ENCODE data around the gene KTI12. TPM values are rescaled to one million over a fixed set of nuclear protein-coding genes. Genes with fewer than 3 reads are reported as not detected.
"Not testable (repeated sequence)": the region's sequence is repeated elsewhere in the genome, so short reads cannot be mapped to it uniquely, and the experiment has no call there.

Gene KTI12
- total RNA-seq, 1 donor from 2014 or later, result 7.3 TPM

DNA sequence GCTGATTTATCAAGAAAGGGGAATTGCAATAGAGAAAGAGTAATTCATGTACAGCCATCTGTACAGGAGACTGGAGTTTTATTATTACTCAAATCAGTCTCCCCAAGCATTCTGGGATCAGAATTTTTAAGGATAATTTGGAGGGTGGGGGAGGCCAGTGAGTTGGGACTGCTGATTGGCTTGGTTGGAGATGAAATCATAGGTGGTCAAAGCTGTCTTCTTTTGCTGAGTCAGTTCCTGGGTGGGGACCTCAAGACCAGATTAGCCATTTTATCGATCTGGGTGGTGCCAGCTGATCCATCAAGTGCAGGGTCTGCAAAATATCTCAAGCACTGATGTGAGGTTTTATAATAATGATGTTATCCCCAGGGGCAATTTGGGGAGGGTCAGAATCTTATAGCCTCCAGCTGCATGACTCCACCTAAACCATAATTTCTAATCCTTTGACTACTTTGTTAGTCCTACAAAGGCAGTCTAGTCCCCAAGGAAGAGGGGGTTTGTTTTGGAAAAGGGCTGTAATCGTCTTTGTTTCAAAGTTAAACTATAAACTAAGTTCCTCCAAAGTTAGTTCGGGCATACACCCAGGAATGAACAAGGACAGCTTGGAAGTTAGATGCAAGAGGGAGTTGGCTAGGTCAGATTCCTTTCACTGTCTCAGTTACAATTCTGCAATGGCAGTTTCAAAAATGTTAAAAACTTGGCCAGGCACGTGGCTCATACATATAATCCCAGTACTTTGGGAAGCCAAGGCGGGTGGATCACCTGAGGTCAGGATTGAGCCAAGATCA is 26.2 kb downstream of the KTI12 start:
- TF ChIP-seq, protein P1, sequence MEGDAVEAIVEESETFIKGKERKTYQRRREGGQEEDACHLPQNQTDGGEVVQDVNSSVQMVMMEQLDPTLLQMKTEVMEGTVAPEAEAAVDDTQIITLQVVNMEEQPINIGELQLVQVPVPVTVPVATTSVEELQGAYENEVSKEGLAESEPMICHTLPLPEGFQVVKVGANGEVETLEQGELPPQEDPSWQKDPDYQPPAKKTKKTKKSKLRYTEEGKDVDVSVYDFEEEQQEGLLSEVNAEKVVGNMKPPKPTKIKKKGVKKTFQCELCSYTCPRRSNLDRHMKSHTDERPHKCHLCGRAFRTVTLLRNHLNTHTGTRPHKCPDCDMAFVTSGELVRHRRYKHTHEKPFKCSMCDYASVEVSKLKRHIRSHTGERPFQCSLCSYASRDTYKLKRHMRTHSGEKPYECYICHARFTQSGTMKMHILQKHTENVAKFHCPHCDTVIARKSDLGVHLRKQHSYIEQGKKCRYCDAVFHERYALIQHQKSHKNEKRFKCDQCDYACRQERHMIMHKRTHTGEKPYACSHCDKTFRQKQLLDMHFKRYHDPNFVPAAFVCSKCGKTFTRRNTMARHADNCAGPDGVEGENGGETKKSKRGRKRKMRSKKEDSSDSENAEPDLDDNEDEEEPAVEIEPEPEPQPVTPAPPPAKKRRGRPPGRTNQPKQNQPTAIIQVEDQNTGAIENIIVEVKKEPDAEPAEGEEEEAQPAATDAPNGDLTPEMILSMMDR (IDR thresholded peaks at IDR 0.05), result no peak
- no peak for DNase-seq
- Histone ChIP-seq H3K27ac (no peak overlapping the region), H3K27me3 (peaks cover 25% of the 10 kb centered on the region), H3K4me1 (no peaks in the 10 kb centered on the region), H3K9me3 (no peaks in the 10 kb centered on the region), H3K36me3 (no peaks in the 10 kb centered on the region), H3K4me3 (no peak overlapping the region)
- intact Hi-C loops (cut with DNase I), result no loop called here
- ATAC-seq, result no peak

DNA sequence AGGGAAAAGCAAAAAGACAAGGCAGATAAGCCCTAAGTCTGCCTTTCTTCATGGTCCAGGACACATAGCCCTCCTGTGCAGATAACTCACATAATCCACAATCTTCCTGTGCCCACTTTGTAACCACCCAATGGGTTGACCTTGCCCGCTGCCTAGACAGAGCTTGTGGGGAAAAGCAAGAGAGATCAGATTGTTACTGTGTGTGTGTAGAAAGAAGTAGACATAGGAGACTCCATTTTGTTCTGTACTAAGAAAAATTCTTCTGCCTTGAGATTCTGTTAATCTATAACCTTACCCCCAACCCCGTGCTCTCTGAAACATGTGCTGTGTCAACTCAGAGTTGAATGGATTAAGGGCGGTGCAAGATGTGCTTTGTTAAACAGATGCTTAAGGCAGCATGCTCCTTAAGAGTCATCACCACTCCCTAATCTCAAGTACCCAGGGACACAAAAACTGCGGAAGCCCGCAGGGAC is 27.5 kb downstream of the KTI12 start:
- H3K4me1 ChIP-seq; intact Hi-C loops (cut with DNase I); H3K4me3 ChIP-seq; H3K36me3 ChIP-seq; H3K27ac ChIP-seq; H3K9me3 ChIP-seq; DNase-seq; ATAC-seq: not testable (repeated sequence)
- peaks cover 25% of the 10 kb centered on the region for H3K27me3 ChIP-seq

DNA sequence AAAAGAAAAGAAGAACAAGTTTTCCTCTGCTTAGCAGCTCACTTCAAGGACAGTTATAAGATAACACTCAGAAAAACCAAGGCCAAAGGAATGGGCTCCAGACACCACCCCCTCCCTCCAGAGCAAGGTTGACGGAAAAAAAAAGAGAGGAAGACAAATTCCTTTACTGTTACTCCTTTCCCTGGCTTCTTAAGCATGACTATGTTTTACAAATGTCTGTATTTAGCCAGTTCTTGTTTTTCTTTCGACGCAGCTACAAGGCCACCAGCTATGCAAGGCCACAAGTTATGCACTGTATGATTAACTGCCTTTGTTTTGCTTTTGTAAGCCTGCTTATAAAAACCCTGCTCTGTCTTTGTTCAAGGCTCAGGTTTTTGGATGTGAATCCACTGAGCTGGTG is 28.1 kb downstream of the KTI12 start:
- H3K4me3 ChIP-seq; intact Hi-C loops (cut with DNase I); DNase-seq; H3K9me3 ChIP-seq; H3K4me1 ChIP-seq; H3K36me3 ChIP-seq; ATAC-seq; H3K27ac ChIP-seq: not testable (repeated sequence)
- H3K27me3 ChIP-seq, result peaks cover 25% of the 10 kb centered on the region

DNA sequence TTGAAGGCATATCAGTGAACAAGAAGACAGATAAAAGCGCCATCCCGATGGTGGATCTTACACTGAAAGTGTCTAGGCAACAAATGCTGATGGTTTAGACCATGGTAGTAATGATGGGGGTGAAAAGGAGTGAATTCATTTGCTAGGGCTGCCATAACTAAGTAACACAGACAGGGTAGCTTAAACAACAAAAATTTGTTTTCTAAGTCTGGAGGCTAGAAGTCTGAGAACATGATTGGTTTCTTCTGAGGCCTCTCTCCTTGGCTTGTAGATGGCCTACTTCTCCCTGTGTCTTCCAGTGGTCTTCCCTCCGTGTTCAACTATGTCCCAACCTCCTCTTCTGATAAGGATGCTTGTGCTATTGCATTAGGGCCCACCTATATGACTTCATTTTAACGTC is 29.7 kb downstream of the KTI12 start:
- Histone ChIP-seq H3K27ac (no peak overlapping the region), H3K9me3 (no peaks in the 10 kb centered on the region), H3K36me3 (no peaks in the 10 kb centered on the region), H3K4me3 (no peak overlapping the region), H3K27me3 (peaks cover 25% of the 10 kb centered on the region), H3K4me1 (no peaks in the 10 kb centered on the region)
- no peak for ATAC-seq
- TF ChIP-seq, protein P1 (IDR thresholded peaks at IDR 0.05), result no peak
- intact Hi-C loops (cut with DNase I), result no loop called here
- DNase-seq, result no peak

DNA sequence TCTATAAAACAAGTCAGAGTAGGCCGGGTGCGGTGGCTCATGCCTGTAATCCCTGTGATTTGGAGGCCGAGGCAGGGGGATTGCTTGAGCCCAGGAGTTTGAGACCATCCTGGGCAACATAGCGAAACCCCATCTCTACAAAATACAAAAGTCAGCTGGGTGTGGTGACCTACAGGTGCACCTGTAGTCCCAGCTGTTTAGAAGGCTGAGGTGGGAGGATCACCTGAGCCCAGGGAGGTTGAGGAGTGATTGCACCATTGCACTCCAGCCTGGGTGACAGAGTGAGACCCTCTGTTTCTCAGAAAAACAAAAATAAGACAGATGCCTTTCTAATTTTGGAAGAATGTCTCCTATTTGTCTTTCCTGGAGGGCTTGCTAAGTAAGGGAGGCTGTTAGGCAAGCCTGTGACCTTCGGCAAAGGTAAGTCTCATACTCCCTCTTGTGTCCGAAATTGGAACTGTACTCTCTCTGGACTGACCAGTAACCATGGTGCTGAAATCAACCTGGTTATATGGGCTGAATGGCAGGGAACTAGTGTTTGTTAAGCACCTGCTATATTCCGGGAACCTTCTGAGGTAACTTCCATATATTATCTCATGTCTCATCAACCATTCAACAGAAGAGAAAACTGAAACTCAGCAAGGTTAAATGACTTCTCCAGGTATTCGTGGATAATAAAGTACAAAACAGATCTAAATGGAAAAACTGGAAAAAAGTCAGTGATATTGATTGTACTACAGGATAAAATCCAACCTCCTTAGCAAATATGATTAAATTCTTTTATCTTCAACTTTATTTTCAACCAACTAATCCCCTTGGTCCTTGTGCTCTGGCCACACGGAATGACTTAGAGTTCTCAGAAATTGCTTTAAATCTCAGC is 31.3 kb downstream of the KTI12 start:
- peaks cover 30% of the 10 kb centered on the region for H3K27me3 ChIP-seq
- no peaks in the 10 kb centered on the region for H3K9me3 ChIP-seq
- no peaks in the 10 kb centered on the region for H3K4me1 ChIP-seq
- DNase-seq, result no peak
- intact Hi-C loops (cut with DNase I), result no loop called here
- TF ChIP-seq, protein P1 (IDR thresholded peaks at IDR 0.05), result peak; percentile 93
- no peak overlapping the region for H3K27ac ChIP-seq
- H3K36me3 ChIP-seq, result no peaks in the 10 kb centered on the region
- no peak overlapping the region for H3K4me3 ChIP-seq
- ATAC-seq, result peak; percentile 98

DNA sequence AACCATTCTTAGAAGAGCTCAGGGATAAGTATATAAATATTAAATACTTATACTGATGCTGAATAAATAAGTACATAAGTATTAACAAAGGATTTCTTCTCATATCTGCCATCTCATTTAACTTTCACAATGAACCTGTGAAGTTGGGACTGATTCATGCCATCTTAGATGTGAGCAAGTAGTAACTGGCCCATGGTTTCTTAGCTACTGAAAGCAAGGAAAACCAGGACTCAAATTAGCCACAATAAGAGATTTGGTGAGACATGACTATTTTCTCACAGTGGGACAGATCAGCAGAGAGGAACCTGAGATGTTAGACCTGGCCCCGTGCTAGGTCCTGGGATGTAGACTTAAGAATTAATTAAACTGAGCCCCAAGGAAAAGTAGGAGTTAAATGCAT is 34.9 kb downstream of the KTI12 start:
- ATAC-seq (no peak), DNase-seq (no peak)
- Histone ChIP-seq H3K4me3 (no peak overlapping the region), H3K9me3 (no peaks in the 10 kb centered on the region), H3K27me3 (peaks cover 21% of the 10 kb centered on the region), H3K4me1 (no peaks in the 10 kb centered on the region), H3K27ac (no peak overlapping the region), H3K36me3 (no peaks in the 10 kb centered on the region)
- TF ChIP-seq, protein P1 (IDR thresholded peaks at IDR 0.05), result no peak
- intact Hi-C loops (cut with DNase I), result no loop called here

Data from upper lobe of right lung (tissue), 1 donor.